Endothelial cell of hepatic sinusoid (primary cell): ENCODE measurements around the gene IMPG2.

Experiments used
- in situ Hi-C: cut with HindIII; loops from 2 replicates; pipeline ENCODE4 v1.10.0; 2017; ENCODE audit warnings: low sequenced_read_pairs

The IMPG2 gene

GRCh38 chr3:101278727-101279126 lies 41.6 kb downstream of the IMPG2 start:
- in situ Hi-C loops, result no loop called here

GRCh38 chr3:101273608-101274007 lies 46.8 kb downstream of the IMPG2 start:
- in situ Hi-C loops, result no loop called here

- in situ Hi-C loops, result no loop called here
Observed at GRCh38 chr3:101273156-101273555, 47.2 kb downstream of the IMPG2 start.

- in situ Hi-C loops, result no loop called here
Observed at GRCh38 chr3:101271728-101272127, 48.6 kb downstream of the IMPG2 start.

DNA sequence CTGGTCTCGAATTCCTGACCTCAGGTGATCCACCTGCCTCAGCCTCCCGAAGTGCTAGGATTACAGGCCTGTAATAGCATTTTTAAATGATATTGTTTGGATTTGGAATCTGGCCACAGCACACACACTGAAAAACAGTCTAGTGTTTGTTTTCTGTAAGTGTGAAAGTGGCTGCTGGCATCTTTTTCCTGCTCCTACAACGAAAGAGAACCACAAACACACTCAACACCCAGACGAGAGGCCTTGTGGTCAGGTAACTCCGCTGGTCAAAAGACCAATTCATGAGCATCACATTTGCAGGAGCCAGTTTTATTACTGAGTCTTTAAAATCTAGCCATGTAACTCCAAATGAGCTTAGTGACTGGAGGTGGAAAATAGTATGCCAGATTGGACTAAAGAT lies 50.2 kb downstream of the IMPG2 start:
- in situ Hi-C loops, result no loop called here

GRCh38 chr3:101268971-101269671 lies 51.3 kb downstream of the IMPG2 start:
- in situ Hi-C loops, result no loop called here

DNA sequence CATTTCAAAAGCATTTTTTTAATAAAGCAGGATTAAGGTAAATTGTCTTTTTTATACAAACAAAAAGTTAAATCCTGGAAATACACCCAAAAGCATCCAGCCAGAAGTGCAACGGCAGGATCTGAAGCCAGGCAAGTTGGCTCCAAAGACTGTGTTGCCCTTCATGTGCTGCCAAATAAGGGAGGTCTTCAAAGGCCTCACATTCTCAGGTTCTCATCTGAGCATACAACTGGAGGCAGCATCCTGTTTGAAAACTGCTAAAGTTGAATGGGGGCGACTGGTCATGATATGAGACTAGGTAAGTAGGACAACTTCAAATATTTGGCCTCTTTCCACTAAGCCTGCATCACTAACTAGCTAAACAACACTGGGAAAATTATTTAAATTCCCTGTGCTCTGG lies 52.2 kb downstream of the IMPG2 start:
- in situ Hi-C loops, result no loop called here

DNA sequence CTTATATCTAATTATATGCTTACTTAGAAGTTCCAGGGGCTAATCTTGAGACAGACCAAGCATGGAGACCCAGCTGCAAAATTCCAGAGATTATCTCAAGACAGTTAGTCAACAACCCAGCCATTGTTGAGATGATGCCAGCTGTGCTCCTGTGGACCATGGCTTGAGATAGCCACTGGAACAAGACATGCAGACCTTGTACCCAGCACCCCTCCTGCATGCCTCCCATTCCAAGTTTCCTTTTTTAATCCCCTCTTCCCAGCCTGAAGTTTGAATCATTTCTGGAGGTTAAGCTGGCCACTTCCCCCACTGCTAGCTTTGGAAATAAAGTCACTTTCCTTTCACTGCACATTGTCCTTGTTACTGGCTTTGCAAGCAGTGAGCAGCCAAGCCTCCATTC lies 53.8 kb downstream of the IMPG2 start:
- in situ Hi-C loops, result no loop called here

DNA sequence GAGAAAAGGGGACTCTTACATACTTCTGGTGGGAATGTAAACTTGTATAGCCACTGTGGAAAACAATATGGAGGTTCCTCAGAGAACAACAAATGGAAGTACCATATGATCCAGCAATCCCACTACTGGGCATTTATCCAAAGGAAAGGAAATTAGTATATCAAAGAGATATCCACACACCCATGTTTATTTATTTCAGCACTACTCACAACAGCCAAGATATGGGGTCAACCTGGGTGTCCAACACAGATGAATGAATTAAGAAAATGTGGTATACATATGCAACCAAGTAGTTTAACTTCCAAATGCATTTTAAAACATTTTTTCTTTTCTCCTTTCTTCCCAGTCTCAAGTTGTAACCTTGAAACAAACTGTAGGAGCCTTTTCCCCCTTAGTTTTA lies 54.3 kb downstream of the IMPG2 start:
- in situ Hi-C loops, result no loop called here

- in situ Hi-C loops, result no loop called here
Observed at GRCh38 chr3:101262393-101263240, 57.8 kb downstream of the IMPG2 start.

DNA sequence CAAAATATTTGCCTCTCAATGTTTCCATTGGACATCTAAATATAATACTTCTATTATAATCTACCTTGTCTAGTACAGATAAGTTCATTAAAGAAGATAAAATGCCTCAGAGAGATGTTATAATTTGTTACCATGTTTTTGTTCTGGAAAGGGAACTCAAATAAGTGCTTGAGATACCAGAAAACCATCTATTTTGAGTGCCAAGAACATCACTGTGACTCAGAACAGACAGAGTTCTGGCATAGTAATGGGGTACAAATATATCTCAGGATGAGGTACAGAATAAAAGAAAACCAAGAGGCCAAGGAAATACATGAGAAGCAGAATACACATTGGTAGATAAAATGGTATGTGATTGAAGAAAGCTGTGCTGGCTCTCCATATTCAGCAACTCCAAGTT lies 58.9 kb downstream of the IMPG2 start:
- in situ Hi-C loops, result no loop called here

- in situ Hi-C loops, result no loop called here
Observed at GRCh38 chr3:101259485-101260341, 60.7 kb downstream of the IMPG2 start.

GRCh38 chr3:101256511-101256910 lies 63.9 kb downstream of the IMPG2 start:
- in situ Hi-C loops, result no loop called here

GRCh38 chr3:101255441-101255840 lies 64.9 kb downstream of the IMPG2 start:
- in situ Hi-C loops, result no loop called here

DNA sequence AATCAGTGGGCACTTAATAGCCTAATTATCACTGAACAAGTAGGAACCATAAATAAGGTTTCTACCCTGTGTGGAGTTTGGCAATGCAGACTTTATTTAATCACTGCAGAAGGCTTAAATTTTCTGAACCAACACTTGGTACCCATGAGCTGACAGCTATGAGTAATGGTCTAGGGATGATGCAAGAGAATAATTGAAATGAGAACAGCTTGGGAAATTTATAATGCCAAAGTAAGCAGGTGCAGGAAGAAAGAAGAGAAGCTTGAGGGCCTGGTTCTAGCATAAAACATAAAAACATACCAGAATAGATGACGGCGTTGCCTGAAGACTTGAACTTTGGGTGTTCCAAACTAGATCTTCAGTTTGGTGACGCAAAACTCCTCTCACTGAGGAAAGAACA lies 67.0 kb downstream of the IMPG2 start:
- in situ Hi-C loops, result no loop called here

- in situ Hi-C loops, result no loop called here
Observed at GRCh38 chr3:101252945-101253344, 67.4 kb downstream of the IMPG2 start.

- in situ Hi-C loops, result no loop called here
Observed at GRCh38 chr3:101252307-101252706, 68.1 kb downstream of the IMPG2 start.

DNA sequence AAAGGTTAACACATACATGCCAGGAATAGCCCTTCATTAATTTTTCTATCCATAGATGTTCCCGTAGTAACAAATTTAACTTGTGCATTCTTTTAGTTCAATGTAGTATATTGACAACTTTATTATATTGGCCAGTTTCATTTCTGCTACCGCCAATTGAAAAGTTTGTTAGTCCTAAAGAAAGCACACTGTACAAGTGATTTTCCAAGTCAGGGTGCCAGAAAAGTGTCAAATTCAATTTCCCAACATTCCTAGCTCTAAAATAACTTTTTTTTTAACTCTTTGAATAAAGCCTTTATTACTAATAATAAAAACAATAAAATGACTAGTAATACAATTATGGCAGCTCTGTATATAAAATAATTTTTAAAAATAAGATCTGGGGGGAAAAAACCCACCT lies 68.9 kb downstream of the IMPG2 start:
- in situ Hi-C loops, result no loop called here

DNA sequence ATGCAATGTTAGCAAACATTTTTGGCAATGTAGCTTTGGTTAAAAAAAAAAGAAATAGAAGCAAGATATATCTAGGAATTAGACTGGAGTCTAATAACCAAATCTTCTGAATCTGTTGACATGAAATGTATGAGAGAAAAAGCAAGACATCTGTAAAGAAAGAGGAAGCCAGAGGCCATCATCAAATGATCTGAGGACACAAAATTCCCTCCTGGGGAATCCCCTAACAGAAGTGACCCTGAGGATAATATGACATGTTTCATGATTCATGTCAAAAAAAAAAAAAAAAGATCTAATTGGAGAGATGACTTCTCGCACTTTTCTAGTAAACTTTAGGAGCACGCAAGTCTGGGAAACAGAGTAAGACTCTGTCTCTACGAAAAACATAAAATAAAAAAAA lies 70.9 kb downstream of the IMPG2 start:
- in situ Hi-C loops, result no loop called here

- in situ Hi-C loops, result no loop called here
Observed at GRCh38 chr3:101248736-101249135, 71.6 kb downstream of the IMPG2 start.

DNA sequence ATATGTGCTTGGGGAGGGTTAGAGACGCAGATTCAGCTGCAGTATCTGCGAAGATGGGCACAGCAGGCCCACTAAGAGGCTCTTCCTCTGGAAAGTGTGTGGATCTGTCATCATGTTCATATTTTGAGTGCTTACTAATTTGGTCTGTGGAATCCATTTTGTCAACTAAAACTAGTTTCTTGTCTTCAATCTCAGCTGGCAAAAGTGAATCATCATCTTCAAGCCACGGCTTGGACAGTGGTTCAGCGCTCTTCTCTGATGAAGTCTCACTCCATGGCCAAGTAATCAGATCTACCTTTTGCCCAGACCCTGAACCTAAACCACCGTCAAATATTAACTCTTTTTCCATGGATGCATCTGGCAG lies 76.2 kb downstream of the IMPG2 start:
- in situ Hi-C loops, result no loop called here
